AG09309 (cell line): ENCODE data around the gene DDX56.
"Not testable (repeated sequence)": the region's sequence is repeated elsewhere in the genome, so short reads cannot be mapped to it uniquely, and the experiment has no call there.

Experiments
- DNase-seq: peaks from one replicate; pipeline ENCODE4 v3.0.0-alpha.2; 2010; ENCODE audit warnings: low read depth
- H3K4me3 ChIP-seq: 2 replicates; pipeline ENCODE4 v1.5.1; 2011; ENCODE audit warnings: mild to moderate bottlenecking, low read depth, low read length, moderate library complexity; ENCODE audit not compliant: control insufficient read depth
- TF ChIP-seq, protein P1 (sequence below): IDR thresholded peaks from 2 replicates; pipeline ENCODE4 v1.5.1; 2011; ENCODE audit warnings: mild to moderate bottlenecking, low read depth, low read length, inconsistent platforms; ENCODE audit not compliant: insufficient read depth, control insufficient read depth; ENCODE audit errors: missing control alignments

DDX56 gene

DNA sequence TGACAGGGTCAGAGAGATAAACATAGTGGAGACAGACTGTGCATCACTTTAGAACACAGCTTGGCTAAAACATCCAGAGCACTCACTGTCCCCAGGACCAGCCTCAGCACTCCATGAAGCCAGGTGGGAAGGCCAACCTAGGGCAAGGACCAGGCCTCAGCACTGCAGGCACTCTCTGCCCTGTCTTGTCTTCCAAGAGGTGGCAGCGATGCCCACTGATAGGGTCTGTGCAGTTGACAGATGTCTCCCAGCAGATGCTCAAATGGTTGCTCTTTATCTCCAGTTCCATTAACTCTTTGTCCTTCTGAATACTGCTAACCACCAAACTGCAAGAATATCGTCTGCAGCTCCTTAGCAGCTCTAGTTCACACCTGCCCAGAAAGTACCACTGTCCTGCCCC is 9.1 kb downstream of the DDX56 start:
- DNase-seq, result no peak
- H3K4me3 ChIP-seq, result no peak overlapping the region
- TF ChIP-seq, protein P1, sequence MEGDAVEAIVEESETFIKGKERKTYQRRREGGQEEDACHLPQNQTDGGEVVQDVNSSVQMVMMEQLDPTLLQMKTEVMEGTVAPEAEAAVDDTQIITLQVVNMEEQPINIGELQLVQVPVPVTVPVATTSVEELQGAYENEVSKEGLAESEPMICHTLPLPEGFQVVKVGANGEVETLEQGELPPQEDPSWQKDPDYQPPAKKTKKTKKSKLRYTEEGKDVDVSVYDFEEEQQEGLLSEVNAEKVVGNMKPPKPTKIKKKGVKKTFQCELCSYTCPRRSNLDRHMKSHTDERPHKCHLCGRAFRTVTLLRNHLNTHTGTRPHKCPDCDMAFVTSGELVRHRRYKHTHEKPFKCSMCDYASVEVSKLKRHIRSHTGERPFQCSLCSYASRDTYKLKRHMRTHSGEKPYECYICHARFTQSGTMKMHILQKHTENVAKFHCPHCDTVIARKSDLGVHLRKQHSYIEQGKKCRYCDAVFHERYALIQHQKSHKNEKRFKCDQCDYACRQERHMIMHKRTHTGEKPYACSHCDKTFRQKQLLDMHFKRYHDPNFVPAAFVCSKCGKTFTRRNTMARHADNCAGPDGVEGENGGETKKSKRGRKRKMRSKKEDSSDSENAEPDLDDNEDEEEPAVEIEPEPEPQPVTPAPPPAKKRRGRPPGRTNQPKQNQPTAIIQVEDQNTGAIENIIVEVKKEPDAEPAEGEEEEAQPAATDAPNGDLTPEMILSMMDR, result no peak

DNA sequence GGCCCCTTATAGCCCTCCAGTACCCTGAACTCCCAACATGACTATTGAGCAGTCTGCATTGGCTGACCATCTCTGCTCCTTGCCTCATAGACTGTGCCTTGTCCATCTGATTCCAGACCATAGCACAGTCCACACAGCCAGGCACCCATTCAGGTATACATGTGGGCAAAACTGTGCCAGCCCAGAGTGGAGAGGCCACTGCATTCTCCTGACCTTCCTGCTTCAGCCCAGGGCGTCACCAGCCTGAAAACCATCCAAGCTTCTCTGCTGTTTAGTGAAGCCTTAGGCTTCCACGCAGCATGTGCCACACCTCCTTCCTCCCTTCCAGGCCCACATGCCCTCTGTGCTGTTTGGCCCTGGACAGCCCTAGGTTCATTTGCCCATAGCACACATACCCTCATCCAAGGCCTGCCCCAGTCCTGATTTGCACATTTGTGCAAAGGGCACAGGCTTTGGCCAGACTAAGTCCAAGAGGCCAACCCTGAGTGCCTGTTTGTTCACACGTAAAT is 10.5 kb downstream of the DDX56 start:
- no peak for DNase-seq
- TF ChIP-seq, protein P1, result no peak
- no peak overlapping the region for H3K4me3 ChIP-seq

DNA sequence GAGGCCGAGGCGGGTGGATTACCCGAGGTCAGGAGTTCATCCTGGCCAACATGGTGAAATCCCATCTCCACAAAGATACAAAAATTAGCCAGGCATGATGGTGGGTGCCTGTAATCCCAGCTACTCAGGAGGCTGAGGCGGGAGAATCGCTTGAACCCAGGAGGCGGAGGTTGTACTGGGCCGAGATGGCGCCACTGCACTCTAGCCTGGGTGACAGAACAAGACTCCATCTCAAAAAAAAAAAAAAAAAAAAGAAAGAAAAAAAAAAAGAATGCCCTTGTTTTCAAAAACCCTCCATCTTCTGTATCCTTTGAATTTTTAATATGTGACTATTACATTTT is 11.1 kb downstream of the DDX56 start:
- not testable (repeated sequence) for DNase-seq, H3K4me3 ChIP-seq

- no peak overlapping the region for H3K4me3 ChIP-seq
- DNase-seq, result no peak
- TF ChIP-seq, protein P1, result no peak
Observed at GRCh38 chr7:44561962-44562621, 11.6 kb downstream of the DDX56 start.

DNA sequence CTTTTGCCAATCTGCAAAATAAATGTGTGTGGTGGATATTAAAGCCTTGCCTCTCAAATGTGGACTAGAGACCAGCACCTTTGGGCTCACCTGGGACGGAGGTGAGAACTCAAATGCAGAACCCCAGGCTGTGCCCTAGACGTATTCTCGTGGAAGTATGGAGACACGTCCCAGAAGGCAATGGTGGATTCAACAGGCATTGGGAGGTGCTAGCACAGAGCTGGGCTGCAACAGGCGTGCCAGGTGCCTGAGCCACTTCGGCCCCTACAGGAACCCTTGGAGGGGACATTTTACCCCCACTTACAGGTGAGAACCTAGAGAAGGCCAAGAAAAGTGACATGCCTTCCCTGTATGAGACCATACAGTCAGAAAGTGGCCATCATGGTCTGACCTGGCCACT is 12.2 kb downstream of the DDX56 start:
- no peak overlapping the region for H3K4me3 ChIP-seq
- no peak for DNase-seq
- TF ChIP-seq, protein P1, result no peak

DNA sequence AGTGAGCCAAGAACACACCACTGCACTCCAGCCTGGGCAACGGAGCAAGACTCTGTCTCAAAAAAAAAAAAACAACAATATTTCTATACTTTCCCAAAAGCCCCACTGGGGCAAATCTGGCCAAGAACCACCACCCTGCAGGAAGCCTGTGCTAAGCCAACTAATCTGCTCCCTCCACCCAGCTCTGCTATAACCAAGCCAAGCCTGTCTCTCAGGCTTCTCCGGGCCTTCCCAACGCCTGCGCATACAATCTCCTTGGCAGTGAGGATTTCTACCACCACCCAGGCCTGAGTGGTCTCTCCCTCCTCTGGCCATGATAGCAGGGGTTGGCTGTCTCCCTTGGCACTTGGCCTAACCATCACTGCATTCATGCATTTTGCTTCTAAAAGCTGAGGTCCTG is 14.2 kb downstream of the DDX56 start:
- TF ChIP-seq, protein P1, result no peak
- DNase-seq, result no peak
- H3K4me3 ChIP-seq, result no peak overlapping the region

DNA sequence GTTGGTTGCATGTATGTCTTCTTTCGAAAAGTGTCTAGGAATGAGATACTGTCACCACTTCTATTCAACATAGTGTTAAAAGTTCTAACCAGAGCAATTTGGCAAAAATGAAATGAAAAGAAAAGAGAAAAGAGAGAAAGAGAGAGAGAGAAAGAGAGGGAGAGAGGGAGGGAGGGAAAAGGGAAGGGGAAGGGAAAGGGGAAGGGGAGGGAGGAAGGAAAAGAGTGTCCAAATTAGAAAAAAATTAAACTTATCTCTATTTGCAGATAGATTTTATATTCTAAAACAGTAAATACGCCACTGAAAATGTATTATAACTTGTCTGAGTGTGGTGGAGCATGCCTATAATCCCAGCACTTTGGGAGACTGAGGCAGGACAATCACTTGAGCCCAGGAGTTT is 16.2 kb downstream of the DDX56 start:
- TF ChIP-seq, protein P1, result no peak
- no peak for DNase-seq
- H3K4me3 ChIP-seq, result no peak overlapping the region
